HPDE6-E6E7 (cell line): ENCODE results near the gene DDX42.
"Not testable (repeated sequence)": the region's sequence is repeated elsewhere in the genome, so short reads cannot be mapped to it uniquely, and the experiment has no call there.

Experiments used
- DNase-seq: peaks from one replicate; pipeline ENCODE4 v3.0.0; 2011; ENCODE audit warnings: missing footprints; ENCODE audit errors: extremely low spot score

Gene DDX42

DNA sequence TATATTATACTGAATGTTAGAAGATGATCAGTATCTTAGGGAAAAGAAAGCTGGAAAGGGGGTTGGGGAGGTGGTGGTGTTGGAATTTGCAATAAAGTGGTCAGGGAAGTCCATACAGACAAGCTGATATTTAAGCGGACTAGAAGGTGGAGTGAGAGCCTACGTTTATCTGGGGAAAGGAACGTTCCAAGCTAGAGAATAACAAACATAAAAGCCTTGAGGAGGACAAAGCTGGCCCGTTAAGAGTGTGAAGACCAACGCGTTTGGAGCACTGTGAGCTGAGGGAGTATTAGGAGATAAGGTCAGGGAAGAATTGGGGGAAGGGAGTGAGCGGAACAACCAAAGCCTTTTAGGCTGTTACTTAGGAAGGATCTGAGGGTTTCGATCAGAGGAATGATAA, 1.4 kb downstream of the DDX42 start:
- DNase-seq, result no peak

DNA sequence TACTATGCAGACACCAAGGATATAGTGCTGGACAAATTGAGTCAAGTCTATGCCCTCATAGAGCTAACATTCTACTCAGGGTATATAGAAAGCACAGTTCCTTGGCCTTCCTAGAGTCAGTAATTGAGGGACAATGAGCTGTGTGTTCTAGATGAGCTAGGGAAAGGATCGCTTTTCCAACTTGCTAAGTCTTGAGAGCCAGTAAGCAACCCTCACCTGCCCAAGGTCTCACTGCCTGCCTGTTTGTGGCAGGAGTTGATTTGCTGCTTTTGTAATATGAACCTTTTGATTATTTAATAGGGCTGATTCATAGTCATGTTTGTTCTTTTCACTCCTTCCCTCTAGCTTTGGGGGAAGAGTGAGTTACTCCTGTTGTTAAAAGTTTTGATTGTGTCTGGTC, 6.5 kb downstream of the DDX42 start:
- DNase-seq, result peak; percentile 58

DNA sequence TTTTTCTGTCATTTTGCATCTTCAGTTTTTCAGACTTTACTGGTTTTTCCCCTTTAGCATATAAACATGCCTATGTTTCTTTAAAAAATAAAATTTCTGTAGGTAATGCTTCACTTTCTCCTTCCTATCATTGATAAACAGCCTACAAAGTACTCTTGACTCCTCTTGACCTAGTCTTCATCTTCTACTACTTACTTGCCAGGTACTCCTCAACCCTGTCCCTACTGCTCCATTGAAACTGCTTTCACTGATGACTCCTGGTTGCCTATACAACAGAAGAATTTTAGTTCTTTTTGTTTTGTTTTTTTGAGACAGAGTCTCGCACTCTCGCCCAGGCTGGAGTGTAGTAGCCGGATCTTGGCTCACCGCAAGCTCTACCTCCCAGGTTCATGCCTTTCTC, 7.0 kb downstream of the DDX42 start:
- no peak for DNase-seq

DNA sequence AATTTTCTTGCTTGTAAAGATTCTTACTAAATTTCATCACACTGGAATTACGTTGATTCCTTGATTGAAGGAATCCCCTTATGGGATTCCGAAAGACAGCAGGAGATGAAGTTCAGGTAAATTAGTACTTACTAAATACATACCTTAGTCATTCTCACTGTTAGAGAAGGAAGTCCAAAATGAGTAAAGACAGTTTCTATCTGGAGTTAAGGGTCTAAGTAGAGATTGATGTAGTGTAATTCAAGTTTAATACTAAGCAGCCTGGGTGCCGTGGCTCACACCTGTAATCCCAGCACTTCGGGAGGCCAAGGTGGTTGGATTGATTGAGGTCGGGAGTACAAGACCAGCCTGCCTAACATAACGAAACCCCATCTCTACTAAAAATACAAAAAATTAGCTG, 9.6 kb downstream of the DDX42 start:
- no peak for DNase-seq

DNA sequence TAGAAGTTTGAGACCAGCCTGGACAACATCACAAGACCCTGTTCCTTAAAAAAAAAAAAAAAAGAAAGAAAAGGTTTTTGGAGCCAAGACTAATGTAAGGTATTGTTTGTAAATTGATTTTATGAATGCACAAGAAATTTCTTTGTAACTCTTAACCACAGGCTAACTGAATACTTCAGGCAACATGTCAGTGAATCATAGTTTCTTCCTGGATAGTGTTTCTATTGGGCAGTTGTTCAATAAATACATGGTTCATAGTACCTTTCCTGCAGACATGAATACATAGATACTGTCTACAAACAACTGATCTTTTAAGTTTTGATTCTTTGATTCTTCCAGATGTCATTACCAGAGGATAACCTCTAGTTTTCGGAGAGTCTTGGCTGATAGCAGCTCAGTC, 11.6 kb downstream of the DDX42 start:
- DNase-seq, result peak; percentile 50

DNA sequence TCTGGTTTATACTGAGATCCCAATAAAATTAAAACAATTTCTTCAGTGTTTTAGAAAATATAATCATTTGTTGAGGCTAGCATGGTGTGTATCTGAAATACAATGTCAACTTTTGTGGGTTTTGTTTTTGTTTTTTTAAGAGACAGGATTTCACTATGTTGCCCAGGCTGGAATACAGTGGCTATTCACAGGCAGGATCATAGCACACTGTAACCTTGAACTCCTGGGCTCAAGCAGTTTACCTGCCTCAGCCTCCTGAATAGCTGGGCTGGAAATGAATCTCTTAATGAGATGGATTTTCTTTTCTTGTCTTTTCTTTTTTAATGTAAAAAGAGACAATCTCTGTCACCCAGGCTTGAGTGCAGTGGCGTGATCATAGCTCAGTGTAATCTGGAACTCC, 12.1 kb downstream of the DDX42 start:
- DNase-seq, result no peak

DNA sequence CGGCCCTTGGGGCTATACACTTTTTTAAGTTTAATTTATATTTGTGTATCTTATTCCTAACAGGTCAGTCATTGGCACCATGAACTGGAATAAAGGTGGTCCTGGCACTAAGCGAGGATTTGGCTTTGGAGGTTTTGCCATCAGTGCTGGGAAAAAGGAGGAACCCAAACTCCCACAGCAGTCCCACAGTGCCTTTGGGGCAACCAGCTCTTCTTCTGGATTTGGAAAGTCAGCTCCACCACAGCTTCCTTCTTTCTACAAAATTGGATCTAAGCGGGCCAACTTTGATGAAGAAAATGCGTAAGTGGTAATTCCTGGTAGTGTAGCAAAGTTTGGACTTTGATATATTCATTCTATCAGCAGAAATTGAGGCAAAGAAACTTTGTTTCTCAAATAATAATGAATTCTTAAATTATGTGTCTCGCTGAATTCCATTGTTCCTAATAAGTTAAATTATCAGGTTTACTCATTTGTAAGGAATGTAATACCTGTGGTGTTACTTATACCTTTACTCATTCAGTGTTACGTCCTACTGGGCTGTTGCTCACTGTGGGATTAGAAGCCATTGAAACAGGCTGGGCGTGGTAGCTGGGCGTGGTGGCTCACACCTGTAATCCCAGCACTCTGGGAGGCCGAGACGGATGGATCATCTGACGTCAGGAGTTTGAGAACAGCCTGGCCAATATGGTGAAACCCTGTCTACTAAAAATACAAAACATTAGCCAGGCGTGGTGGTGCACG, 13.2 kb downstream of the DDX42 start:
- DNase-seq, result peak; percentile 88

DNA sequence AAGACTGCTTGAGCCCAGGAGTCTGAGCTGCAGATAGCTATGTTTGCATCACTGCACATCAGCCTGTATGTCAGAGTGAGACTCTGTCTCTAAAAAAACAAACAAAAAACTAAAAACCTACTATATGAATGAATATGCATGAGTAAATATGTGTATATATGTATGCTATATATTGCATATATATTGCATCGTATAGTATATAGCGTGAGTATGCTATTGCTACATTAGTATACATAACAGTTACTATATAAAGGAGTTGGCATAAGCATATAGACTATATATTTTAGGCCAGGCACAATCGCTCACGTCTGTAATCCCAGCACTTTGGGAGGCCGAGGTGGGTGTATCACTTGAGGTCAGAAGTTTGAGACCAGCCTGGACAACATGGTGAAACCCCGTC, 16.1 kb downstream of the DDX42 start:
- DNase-seq, result no peak

DNA sequence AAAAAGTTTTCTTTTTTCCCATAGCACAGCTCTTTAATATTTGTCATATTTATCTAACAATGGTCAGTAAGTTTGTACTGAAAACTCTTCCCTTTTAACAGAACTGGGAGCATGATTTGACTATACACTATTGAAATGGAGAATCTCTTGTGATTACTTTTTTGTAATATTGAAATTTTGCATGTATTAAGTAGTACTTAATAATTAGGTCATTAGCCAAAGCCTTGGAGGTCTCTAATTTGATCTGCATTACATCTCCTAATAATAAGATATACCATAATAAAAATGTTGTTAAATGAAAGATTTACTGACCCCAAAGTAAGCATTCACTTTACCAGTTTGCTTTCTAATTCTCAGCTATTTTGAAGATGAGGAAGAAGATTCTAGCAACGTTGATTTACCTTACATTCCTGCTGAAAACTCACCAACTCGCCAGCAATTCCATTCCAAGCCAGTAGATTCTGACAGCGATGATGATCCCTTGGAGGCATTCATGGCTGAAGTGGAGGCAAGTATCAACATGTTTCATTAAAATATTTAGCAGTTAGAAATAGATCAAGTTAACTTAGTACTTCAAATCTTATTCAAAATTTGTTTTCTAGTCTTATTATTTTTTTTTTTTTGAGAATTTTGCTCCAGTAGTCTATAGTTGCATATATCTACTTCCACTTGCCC, 18.2 kb downstream of the DDX42 start:
- peak; percentile 50 for DNase-seq

DNA sequence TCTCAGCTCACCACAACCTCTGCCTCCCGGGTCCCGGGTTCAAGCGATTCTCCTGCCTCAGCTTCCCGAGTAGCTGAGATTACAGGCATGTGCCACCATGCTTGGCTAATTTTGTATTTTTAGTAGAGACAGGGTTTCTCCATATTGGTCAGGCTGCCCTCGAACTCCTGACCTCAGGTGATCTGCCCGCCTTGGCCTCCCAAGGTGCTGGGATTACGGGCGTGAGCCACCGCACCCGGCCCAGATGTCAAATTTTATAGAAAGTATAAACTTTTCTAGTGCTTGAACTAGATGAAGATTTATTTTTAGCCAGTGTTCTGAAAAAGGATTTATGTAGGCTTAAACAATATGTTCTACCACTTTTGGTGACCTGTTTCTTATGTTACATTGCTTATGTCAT, 22.4 kb downstream of the DDX42 start:
- not testable (repeated sequence) for DNase-seq

DNA sequence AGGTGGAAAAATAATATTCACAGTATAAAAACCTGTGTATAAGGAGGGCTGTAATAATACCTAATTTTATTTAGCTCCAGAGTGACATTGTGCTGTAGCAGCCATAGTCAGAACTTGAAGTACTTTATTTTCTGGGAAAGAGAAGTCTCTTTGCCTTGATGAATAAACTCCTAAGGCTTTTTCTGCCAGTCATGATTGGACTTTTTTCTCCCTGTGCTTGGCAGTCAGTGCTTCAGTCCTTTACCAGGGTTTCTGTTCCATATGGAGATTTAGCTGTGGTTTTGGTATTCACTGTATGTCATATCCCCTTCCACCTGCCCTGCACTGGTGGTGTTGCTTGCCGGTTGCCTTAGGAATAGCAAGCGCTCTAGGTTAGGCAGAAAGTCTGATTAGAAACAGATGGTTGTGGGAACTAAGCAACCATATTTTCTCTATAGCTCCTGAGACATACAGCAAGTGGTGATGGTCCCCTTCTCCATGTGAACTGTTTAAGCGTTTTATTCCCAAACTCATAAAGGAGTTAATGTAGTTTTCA, 24.7 kb downstream of the DDX42 start:
- DNase-seq, result no peak

DNA sequence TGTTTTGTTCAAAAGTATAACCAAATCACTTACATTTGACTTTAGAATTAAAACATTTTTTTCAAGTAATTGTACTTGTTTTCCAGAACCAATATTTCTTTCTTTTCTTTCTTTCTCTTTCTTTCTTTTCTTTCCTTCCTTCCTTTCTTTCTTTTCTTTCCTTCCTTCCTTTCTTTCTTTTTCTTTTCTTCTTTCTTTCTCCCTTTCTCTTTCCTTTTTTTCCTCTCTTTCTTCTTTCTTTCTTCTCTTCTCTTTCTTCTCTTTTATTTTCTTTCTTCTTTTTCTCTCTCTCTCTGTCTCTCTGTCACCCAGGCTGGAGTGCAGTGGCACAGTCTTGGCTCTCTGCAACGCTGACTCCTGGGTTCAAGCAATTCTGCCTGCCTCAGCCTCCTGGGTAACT, 26.8 kb downstream of the DDX42 start:
- DNase-seq, result no peak

DNA sequence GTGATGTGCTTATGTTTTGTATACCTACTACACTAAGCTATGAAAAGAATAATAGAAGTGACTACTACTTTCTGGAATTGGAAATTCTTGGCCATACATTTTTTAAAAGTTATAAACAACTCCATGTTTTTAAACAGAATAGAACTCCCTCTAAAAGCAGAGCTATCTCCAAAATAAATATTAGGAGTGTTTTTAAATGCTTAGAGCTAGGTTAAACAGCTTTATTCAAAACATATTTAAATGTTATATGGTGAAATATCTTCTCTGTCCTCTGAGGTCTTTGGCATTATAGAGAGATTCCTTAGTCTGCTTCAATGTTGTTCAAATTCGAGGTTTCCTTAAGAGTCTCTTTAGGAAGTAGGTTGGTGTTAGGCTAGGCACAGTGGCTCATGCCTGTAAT, 30.4 kb downstream of the DDX42 start:
- no peak for DNase-seq

DNA sequence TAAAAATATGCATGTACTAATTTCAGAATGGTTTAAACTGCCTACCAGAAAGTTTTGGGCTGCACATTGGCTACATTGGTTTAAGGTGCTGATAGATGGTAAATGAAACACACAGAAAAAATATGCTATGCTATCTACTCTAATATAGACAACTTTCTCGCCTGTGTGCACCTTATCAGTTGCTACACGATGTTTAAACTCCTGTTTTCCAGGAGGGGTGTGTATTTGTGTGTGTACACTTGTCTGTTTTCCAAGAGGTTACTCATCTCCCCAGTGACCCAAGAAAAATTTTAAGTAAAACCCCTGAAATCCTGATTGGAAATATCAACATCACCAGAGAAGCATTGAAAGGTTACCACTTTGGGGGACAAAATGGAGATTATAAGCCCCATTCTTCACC, 31.6 kb downstream of the DDX42 start:
- no peak for DNase-seq

DNA sequence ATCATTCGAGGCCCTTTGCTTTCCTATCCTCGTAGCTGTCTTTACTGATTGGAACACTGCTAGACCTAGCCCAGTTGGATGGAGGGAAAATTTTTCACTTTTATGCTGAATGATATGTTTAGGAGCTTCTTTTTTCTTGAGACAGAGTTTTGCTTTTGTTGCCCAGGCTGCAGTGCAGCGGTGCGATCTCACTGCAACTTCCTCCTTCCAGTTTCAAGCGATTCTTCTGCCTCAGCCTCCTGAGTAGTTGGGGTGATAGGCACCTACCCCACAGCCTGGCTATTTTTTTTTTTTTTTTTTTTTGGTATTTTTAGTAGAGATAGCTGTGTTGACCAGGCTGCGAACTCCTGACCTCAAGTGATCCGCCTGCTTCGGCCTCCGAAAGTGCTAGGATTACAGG, 36.0 kb downstream of the DDX42 start:
- DNase-seq, result no peak

DNA sequence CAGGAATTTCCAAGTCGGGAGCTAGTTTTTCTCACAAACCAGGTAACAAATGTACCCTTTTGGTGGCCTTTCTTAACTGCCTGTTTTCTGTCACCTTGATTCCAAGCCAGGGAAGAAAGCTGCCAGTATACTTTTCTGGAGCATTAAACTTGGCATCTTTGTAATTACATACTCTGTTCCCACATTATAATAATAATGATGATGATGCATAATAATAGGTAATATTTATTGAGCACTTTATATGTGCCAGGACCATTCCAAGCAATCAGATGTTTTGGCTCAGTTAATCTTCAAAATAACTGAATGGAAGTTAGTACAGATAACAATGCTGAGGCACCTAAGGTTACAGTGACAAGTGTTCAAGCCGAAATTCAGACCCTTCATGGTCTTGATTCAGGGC, 42.2 kb downstream of the DDX42 start:
- DNase-seq, result no peak

DNA sequence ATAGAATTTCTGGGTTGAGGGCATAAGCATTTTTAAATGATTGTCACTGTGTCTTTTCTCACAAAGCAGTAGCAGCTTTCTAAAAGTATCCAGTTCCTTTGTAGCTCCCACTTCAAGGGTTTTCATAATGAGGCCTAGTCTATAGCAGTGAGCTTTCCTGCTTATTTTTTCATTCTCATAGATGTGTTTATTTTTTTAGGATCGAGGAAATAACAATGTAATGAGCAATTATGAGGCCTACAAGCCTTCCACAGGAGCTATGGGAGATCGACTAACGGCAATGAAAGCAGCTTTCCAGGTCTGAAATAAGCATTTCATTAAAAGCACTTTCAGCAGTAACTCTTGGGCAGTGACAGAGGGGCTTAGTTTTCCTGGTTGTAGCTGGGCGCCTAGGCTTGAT, 42.7 kb downstream of the DDX42 start:
- no peak for DNase-seq

DNA sequence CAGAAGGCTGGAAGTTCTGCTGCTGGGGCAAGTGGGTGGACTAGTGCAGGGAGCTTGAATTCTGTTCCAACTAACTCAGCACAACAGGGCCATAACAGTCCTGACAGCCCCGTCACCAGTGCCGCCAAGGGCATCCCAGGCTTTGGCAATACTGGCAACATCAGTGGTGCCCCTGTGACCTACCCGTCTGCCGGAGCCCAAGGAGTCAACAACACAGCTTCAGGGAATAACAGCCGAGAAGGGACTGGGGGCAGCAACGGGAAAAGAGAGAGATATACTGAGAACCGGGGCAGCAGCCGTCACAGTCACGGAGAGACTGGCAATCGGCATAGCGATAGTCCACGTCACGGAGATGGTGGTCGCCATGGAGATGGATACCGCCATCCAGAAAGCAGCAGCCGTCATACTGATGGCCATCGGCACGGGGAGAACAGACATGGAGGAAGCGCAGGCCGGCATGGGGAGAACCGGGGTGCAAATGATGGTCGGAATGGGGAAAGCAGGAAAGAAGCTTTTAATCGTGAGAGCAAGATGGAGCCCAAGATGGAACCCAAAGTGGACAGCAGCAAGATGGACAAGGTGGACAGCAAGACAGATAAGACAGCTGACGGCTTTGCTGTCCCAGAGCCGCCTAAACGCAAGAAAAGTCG, 43.9 kb downstream of the DDX42 start:
- no peak for DNase-seq

DNA sequence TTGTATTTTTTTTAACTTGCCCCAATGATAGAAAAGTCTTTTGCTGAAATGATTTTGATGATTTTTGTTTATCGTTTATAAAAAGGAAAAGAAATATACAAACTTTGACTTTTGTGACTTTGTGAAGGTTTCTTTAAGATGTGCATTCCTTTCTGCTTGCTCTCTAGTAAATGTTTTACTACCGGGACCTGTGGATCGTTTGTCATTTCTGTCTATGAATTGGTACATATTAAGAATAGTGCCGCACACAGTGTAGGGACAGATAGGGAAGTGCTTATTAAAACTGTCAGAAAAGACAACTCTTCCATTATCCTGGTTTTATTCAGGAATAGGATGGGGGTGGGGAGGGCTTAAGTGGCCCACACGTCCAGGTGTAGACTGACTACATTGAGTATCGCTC, 45.2 kb downstream of the DDX42 start:
- DNase-seq, result no peak

DNA sequence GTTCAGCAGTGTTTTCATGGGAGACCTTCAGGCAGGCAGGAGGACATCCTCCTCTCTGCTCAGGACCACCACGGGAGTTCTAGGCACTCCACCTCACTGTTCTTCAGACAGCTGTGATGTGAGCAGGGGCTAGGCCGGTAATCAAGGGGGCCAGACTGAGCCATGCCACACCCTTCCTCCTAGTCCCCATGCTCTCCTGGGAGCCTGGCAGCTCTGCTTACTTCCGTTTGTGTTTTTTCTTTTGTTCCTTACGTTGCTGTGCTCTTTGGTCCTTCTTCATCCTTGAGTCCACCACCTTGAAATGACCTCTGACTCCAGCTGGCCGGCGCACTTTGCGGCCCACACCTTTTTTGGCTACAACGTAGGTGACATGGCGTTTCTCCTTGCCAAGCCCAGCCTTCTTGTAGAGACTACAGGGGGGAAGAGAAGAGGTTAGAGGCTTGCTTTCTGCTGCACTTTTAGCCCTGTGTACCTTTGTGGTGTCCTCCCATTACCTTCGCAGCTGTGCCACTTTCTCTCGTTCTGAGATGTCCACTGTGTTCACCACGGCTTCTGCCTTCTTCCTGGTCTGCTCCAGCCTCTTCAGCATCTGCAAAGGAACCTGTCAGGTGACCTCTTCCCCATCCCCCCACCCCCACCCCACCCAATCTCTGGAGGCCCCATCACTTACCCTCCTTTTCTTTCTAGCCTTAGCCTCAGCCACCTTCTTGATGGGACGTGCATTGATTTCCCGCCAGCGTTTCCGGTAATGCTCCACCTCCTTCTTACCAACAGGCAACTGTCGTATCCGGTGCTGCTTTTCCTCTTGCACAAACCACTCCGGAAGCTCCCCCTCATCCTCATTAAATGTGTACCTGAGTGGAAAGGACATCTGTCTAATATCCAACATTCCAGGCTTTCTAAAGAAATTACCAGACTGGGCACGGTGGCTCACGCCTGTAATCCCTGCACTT, 45.9 kb downstream of the DDX42 start:
- no peak for DNase-seq

DNA sequence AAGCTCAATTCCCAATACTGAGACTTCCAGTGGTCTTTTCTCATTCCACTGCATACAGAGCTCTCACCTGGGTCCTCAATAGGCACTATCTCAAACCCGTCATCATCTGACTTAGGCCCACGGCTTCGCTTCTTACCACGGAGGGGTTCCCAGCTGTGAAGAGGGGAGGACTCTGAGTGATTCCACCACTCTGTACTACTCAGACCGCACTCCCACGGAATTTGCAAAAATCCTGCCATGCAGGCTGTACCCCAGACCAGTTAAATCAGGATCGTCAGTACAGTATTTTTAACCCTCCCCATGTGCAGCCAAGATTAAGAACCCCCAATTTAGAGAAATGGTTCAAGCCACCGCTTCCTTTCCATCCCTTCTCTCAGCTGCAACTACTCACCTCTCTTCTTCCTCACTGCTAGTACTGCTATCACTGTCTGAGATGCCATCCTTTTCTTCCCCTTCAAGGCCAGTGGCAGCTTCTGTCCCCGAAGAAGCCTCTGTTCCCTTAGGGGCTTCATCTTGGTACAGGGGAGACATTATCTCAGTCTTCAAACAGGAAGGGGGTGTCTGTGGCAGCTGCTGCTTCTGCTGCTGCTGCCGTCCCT, 47.1 kb downstream of the DDX42 start:
- DNase-seq, result no peak
